IMR-90 (cell line): ENCODE data around the gene XPR1. TPM values are rescaled to one million over a fixed set of nuclear protein-coding genes. Genes with fewer than 3 reads are reported as not detected.

ENCODE experiments used
- ATAC-seq: fragments of 200-7000 bp; cut with Tn5 transposase; 2 replicates; pipeline ENCODE4 v1.9.1; 2020; ENCODE audit warnings: low read depth, mild to moderate bottlenecking, moderate library complexity
- BruUV-seq: library from RNA; stranded (reverse); fragments of 400-500 nt; replicated peaks from 2 replicates; lab custom pipeline; 2021; lab: Mats Ljungman, UMichigan
- CTCF ChIA-PET: fragments of 300-600 bp; formaldehyde crosslinking; extraction: SDS; loops from one replicate; lab custom pipeline; 2021; ENCODE audit warnings: antibody characterized with exemption; lab: Yijun Ruan, JAX
- POLR2A ChIA-PET: fragments of 300-600 bp; sonication (Branson Sonifier 250); formaldehyde crosslinking; loops from one replicate; lab custom pipeline; 2022; ENCODE audit warnings: antibody characterized with exemption; ENCODE audit not compliant: unreplicated experiment; lab: Charles Lee
- DNase-seq: peaks from one replicate; pipeline ENCODE4 v3.0.0; 2013
- H2AFZ ChIP-seq: replicated peaks from 2 replicates; pipeline ENCODE3; 2013; ENCODE audit warnings: low read length, mild to moderate bottlenecking; ENCODE audit not compliant: poor library complexity
- H2AK5ac ChIP-seq: 2 replicates; pipeline ENCODE4 v1.6.1; 2013; ENCODE audit warnings: low read depth, low read length, inconsistent platforms
- H2AK9ac ChIP-seq: replicated peaks from 2 replicates; pipeline ENCODE3; 2013; ENCODE audit warnings: mild to moderate bottlenecking, low read depth, low read length, moderate library complexity; ENCODE audit not compliant: poor library complexity
- H2BK120ac ChIP-seq: 2 replicates; pipeline ENCODE4 v1.6.1; 2013; ENCODE audit warnings: low read depth, low read length, inconsistent platforms
- H2BK15ac ChIP-seq: 3 replicates; pipeline ENCODE4 v1.6.1; 2013; ENCODE audit warnings: low read depth, low read length, inconsistent platforms
- H2BK20ac ChIP-seq: 2 replicates; pipeline ENCODE4 v1.6.1; 2013; ENCODE audit warnings: low read depth, mild to moderate bottlenecking, inconsistent platforms, low read length, moderate library complexity
- H2BK5ac ChIP-seq: 2 replicates; pipeline ENCODE4 v1.6.1; 2013; ENCODE audit warnings: mild to moderate bottlenecking, low read depth, low read length, inconsistent platforms; ENCODE audit not compliant: poor library complexity, severe bottlenecking
- H3K14ac ChIP-seq: replicated peaks from 2 replicates; pipeline ENCODE4 v1.6.1; 2013; ENCODE audit warnings: low read depth, low read length, inconsistent platforms
- H3K18ac ChIP-seq: 2 replicates; pipeline ENCODE4 v1.6.1; 2013; ENCODE audit warnings: low read depth, low read length, control low read depth
- H3K23ac ChIP-seq: 2 replicates; pipeline ENCODE4 v1.6.1; 2013; ENCODE audit warnings: low read depth, low read length, inconsistent platforms
- H3K27ac ChIP-seq: 2 replicates; pipeline ENCODE4 v1.5.1; 2013; ENCODE audit warnings: mild to moderate bottlenecking, control low read depth, low read length; ENCODE audit not compliant: insufficient read depth
- H3K27me3 ChIP-seq: 2 replicates; pipeline ENCODE4 v1.6.1; 2013; ENCODE audit warnings: low read length; ENCODE audit not compliant: control insufficient read depth, insufficient read depth
- H3K36me3 ChIP-seq: 2 replicates; pipeline ENCODE4 v1.6.1; 2013; ENCODE audit warnings: low read length, mixed read lengths; ENCODE audit not compliant: control insufficient read depth, insufficient read depth
- H3K4ac ChIP-seq: 2 replicates; pipeline ENCODE4 v1.6.1; 2013; ENCODE audit warnings: low read depth, low read length, inconsistent platforms
- H3K4me1 ChIP-seq: 2 replicates; pipeline ENCODE4 v1.6.1; 2013; ENCODE audit warnings: low read length, mixed read lengths; ENCODE audit not compliant: control insufficient read depth, insufficient read depth
- H3K4me2 ChIP-seq: 2 replicates; pipeline ENCODE4 v1.6.1; 2013; ENCODE audit warnings: low read depth, mild to moderate bottlenecking, control low read depth, low read length, moderate library complexity
- H3K4me3 ChIP-seq: 2 replicates; pipeline ENCODE4 v1.5.1; 2013; ENCODE audit warnings: low read depth, mild to moderate bottlenecking, control low read depth, low read length, moderate library complexity; ENCODE audit not compliant: insufficient read depth
- H3K56ac ChIP-seq: 2 replicates; pipeline ENCODE4 v1.6.1; 2013; ENCODE audit warnings: low read length, inconsistent platforms; ENCODE audit not compliant: insufficient read depth; ENCODE audit errors: extremely low read depth
- H3K79me1 ChIP-seq, 2 experiments: 2 replicates each; pipeline ENCODE4 v1.6.1; 2013; ENCODE audit warnings: low read length in 2 of 2, inconsistent platforms in 1 of 2, low read depth in 1 of 2
- H3K9ac ChIP-seq: 2 replicates; pipeline ENCODE4 v1.6.1; 2013; ENCODE audit warnings: low read depth, low read length, control low read depth
- H3K9me1 ChIP-seq: 2 replicates; pipeline ENCODE4 v1.6.1; 2013; ENCODE audit warnings: low read length, inconsistent platforms; ENCODE audit not compliant: insufficient read depth
- H3K9me3 ChIP-seq: 2 replicates; pipeline ENCODE4 v1.6.1; 2013; ENCODE audit warnings: low read length; ENCODE audit not compliant: control insufficient read depth, insufficient read depth
- H4K20me1 ChIP-seq: 2 replicates; pipeline ENCODE4 v1.6.1; 2013; ENCODE audit warnings: low read length, inconsistent platforms; ENCODE audit not compliant: insufficient read depth
- H4K5ac ChIP-seq: 2 replicates; pipeline ENCODE4 v1.6.1; 2013; ENCODE audit warnings: mild to moderate bottlenecking, low read depth, low read length, control low read depth
- H4K8ac ChIP-seq, 2 experiments: 2 replicates each; pipeline ENCODE4 v1.6.1; 2013; ENCODE audit warnings: low read depth in 2 of 2, low read length in 2 of 2, control low read depth in 1 of 2, inconsistent platforms in 1 of 2
- H4K91ac ChIP-seq: 2 replicates; pipeline ENCODE4 v1.6.1; 2013; ENCODE audit warnings: low read depth, low read length, inconsistent platforms; ENCODE audit not compliant: insufficient read depth
- BHLHE40 ChIP-seq: fragments of 150-350 bp; IDR thresholded peaks from 2 replicates; pipeline ENCODE4 v1.6.1; 2016; ENCODE audit warnings: mild to moderate bottlenecking, low read depth, low read length
- CEBPB ChIP-seq: IDR thresholded peaks from 2 replicates; pipeline ENCODE4 v1.6.1; 2012; ENCODE audit warnings: low read depth, low read length, improper control_type of control experiment
- CHD1 ChIP-seq: IDR thresholded peaks from 2 replicates; pipeline ENCODE4 v1.6.1; 2012; ENCODE audit warnings: low read depth, low read length, improper control_type of control experiment
- FOS ChIP-seq: fragments of 150-350 bp; IDR thresholded peaks from 2 replicates; pipeline ENCODE4 v1.6.1; 2016; ENCODE audit warnings: low read depth, low read length
- MAFK ChIP-seq: IDR thresholded peaks from 2 replicates; pipeline ENCODE4 v1.6.1; 2012; ENCODE audit warnings: low read depth, low read length, improper control_type of control experiment
- MAZ ChIP-seq: IDR thresholded peaks from 2 replicates; pipeline ENCODE4 v1.6.1; 2012; ENCODE audit warnings: low read depth, mild to moderate bottlenecking, low read length, improper control_type of control experiment, moderate library complexity, borderline replicate concordance
- MXI1 ChIP-seq: IDR thresholded peaks from 2 replicates; pipeline ENCODE4 v1.6.1; 2012; ENCODE audit warnings: low read depth, mild to moderate bottlenecking, low read length, moderate library complexity, borderline replicate concordance
- NFE2L2 ChIP-seq: fragments of 150-350 bp; IDR thresholded peaks from 2 replicates; pipeline ENCODE4 v1.6.1; 2016; ENCODE audit warnings: low read depth, mild to moderate bottlenecking, low read length
- POLR2A ChIP-seq: IDR thresholded peaks from 2 replicates; pipeline ENCODE4 v1.6.1; 2012; ENCODE audit warnings: mild to moderate bottlenecking, low read depth, low read length
- RAD21 ChIP-seq: IDR thresholded peaks from 2 replicates; pipeline ENCODE4 v1.6.1; 2012; ENCODE audit warnings: low read length, improper control_type of control experiment
- RCOR1 ChIP-seq: IDR thresholded peaks from 2 replicates; pipeline ENCODE4 v1.6.1; 2012; ENCODE audit warnings: mild to moderate bottlenecking, low read length, improper control_type of control experiment; ENCODE audit not compliant: insufficient replicate concordance
- RFX5 ChIP-seq: IDR thresholded peaks from 2 replicates; pipeline ENCODE4 v1.8.0; 2012; ENCODE audit warnings: low read depth, mild to moderate bottlenecking, low read length, moderate library complexity
- SMC3 ChIP-seq: fragments of 150-350 bp; IDR thresholded peaks from 2 replicates; pipeline ENCODE4 v1.6.1; 2016; ENCODE audit warnings: low read depth, mild to moderate bottlenecking, antibody characterized with exemption, low read length, moderate library complexity
- WGBS, 2 experiments: methylation state at CpG; one replicate each; pipeline versions ENCODE4 v1.1.5 to v1.1.7; 2013; ENCODE audit warnings: missing lambda C conversion rate in 2 of 2; ENCODE audit not compliant: insufficient read length in 1 of 2; ENCODE audit errors: extremely low coverage in 2 of 2; 5-methylcytosine and 5-hydroxymethylcytosine counted together
- dilution Hi-C: fragments of 300-500 bp; cut with HindIII; formaldehyde crosslinking; loops from one replicate; pipeline ENCODE4 v1.14.3; 2018; ENCODE audit warnings: low sequenced_read_pairs; ENCODE audit not compliant: unreplicated experiment
- in situ Hi-C: fragments of 300-500 bp; cut with MboI; formaldehyde crosslinking; loops from 3 replicates; pipeline ENCODE4 v1.14.3; 2019; ENCODE audit warnings: low sequenced_read_pairs, inconsistent platforms, mixed read lengths
- intact Hi-C: fragments of 100-400 bp; cut with micrococcal nuclease; formaldehyde crosslinking; loops from 2 replicates; pipeline ENCODE4 v1.10.0; 2022
- polyA plus RNA-seq, 3 experiments: library from polyadenylated mRNA; depleted of rRNA; stranded (reverse); fragments of >200 nt; gene quantifications; 2 replicates each; pipeline ENCODE4 v1.2.3, GENCODE V29; 2012; ENCODE audit warnings: low replicate concordance in 1 of 3
- total RNA-seq: library from RNA; depleted of rRNA; stranded (reverse); fragments of >200 nt; gene quantifications from 2 replicates; pipeline ENCODE4 v1.2.3, GENCODE V29; 2012
- TF ChIP-seq, protein P1 (sequence below): conservative IDR thresholded peaks from 2 replicates; pipeline ENCODE4 v1.5.1; 2012; ENCODE audit warnings: mild to moderate bottlenecking, low read depth, low read length, improper control_type of control experiment
- TF ChIP-seq, protein P2 (sequence below): fragments of 150-350 bp; IDR thresholded peaks from 2 replicates; pipeline ENCODE4 v1.6.1; 2017; ENCODE audit warnings: mild to moderate bottlenecking, antibody characterized with exemption, low read length, low read depth
- TF ChIP-seq, protein P3 (sequence below): fragments of 150-350 bp; IDR thresholded peaks from 2 replicates; pipeline ENCODE4 v1.6.1; 2016; ENCODE audit warnings: low read depth, mild to moderate bottlenecking, low read length, moderate library complexity, borderline replicate concordance

Gene XPR1
- total and polyA plus RNA-seq, 2 of the 4 experiments (the other 2 are of a cell fraction): 11.8 to 25.1 TPM

DNA sequence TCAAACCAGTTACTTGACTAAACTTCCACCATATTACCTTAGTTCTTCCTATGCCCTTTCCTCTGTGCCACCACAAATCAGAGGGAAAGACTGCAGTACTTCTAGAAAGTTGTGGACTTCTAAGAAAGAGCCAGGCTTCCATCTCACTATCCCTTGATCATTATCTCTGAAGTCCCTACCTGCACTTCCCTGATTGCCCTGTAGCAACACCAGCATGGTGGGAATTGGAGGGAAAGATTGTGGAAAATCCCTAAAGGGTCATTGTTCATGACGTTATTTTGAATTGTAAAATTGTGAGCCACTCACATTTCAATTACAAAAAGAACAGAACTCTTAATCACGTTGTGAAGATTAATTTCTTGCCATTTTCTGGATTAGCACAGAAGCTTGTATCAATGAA is 257.5 kb downstream of the XPR1 start:
- in situ Hi-C loops: no loop called here
- no peaks in the 10 kb centered on the region for H3K79me1 ChIP-seq
- dilution Hi-C loops: no loop called here

More for the DNA sequence above, 257.5 kb downstream of the XPR1 start:
- Histone ChIP-seq H3K4me3 (no peak overlapping the region), H3K9me1 (no peaks in the 10 kb centered on the region), H3K27me3 (no peaks in the 10 kb centered on the region), H4K20me1 (no peaks in the 10 kb centered on the region), H3K4me2 (no peak overlapping the region), H3K14ac (no peak overlapping the region), H2AK9ac (no peak overlapping the region), H2BK120ac (no peak overlapping the region), H3K27ac (no peak overlapping the region), H2BK5ac (no peak overlapping the region), H3K18ac (no peak overlapping the region), H3K36me3 (no peaks in the 10 kb centered on the region; the same call in 1 of the 2 replicates), H2AFZ (no peak overlapping the region), H3K4ac (no peak overlapping the region), H4K8ac (no peak overlapping the region), H3K9me3 (no peaks in the 10 kb centered on the region), H3K23ac (no peak overlapping the region), H3K9ac (no peak overlapping the region), H4K91ac (no peak overlapping the region), H2BK15ac (no peak overlapping the region), H3K4me1 (no peaks in the 10 kb centered on the region), H4K5ac (no peak overlapping the region), H2BK20ac (no peak overlapping the region), H2AK5ac (no peak overlapping the region), H3K56ac (no peak overlapping the region)
- WGBS, 2 experiments: no CpG with 5 or more reads among the region's 2 CpGs
- ATAC-seq (no peak), DNase-seq (no peak)
- ChIA-PET POLR2A (no interaction called here), CTCF (interaction anchor here (1.0 kb wide), 1 partner anchor 9 kb away, joined by 3 read pairs; no protein-coding TSS in a partner anchor)
- BruUV-seq: no TSS peak
- no peak for TF ChIP-seq NFE2L2
- TF ChIP-seq SMC3: no peak
- TF ChIP-seq, protein P1, sequence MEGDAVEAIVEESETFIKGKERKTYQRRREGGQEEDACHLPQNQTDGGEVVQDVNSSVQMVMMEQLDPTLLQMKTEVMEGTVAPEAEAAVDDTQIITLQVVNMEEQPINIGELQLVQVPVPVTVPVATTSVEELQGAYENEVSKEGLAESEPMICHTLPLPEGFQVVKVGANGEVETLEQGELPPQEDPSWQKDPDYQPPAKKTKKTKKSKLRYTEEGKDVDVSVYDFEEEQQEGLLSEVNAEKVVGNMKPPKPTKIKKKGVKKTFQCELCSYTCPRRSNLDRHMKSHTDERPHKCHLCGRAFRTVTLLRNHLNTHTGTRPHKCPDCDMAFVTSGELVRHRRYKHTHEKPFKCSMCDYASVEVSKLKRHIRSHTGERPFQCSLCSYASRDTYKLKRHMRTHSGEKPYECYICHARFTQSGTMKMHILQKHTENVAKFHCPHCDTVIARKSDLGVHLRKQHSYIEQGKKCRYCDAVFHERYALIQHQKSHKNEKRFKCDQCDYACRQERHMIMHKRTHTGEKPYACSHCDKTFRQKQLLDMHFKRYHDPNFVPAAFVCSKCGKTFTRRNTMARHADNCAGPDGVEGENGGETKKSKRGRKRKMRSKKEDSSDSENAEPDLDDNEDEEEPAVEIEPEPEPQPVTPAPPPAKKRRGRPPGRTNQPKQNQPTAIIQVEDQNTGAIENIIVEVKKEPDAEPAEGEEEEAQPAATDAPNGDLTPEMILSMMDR: no peak
- TF ChIP-seq BHLHE40: no peak
- TF ChIP-seq, protein P2, sequence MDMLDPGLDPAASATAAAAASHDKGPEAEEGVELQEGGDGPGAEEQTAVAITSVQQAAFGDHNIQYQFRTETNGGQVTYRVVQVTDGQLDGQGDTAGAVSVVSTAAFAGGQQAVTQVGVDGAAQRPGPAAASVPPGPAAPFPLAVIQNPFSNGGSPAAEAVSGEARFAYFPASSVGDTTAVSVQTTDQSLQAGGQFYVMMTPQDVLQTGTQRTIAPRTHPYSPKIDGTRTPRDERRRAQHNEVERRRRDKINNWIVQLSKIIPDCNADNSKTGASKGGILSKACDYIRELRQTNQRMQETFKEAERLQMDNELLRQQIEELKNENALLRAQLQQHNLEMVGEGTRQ: no peak
- TF ChIP-seq CHD1: no peak
- TF ChIP-seq FOS: no peak
- TF ChIP-seq MAZ: no peak
- TF ChIP-seq CEBPB: no peak
- TF ChIP-seq RCOR1: no peak
- TF ChIP-seq POLR2A: no peak
- TF ChIP-seq, protein P3, sequence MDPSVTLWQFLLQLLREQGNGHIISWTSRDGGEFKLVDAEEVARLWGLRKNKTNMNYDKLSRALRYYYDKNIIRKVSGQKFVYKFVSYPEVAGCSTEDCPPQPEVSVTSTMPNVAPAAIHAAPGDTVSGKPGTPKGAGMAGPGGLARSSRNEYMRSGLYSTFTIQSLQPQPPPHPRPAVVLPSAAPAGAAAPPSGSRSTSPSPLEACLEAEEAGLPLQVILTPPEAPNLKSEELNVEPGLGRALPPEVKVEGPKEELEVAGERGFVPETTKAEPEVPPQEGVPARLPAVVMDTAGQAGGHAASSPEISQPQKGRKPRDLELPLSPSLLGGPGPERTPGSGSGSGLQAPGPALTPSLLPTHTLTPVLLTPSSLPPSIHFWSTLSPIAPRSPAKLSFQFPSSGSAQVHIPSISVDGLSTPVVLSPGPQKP: no peak
- TF ChIP-seq RAD21: no peak
- TF ChIP-seq MXI1: no peak
- TF ChIP-seq RFX5: no peak
- TF ChIP-seq MAFK: no peak
- intact Hi-C loops: no loop called here
